ENCODE data around the gene MORF4L2. TPM values are rescaled to one million over a fixed set of nuclear protein-coding genes. Genes with fewer than 3 reads are reported as not detected.

Gene MORF4L2
- total and polyA plus RNA-seq, 9 of the 15 experiments (the other 6 are each of a cell fraction or from before 2014, with no cell fraction given), result 324 to 781 (median 420) TPM

- H3K27ac ChIP-seq (ENCODE audit: extremely low read depth, low read depth, low read length), result no peak overlapping the region
- H3K4me1 ChIP-seq (replicated peaks in 1 of 2; ENCODE audit: control insufficient read depth in 2 of 2, insufficient read depth in 2 of 2, low read length in 2 of 2), result no peaks in the 10 kb centered on the region
- H3K4me3 ChIP-seq, result no peak overlapping the region
- H3K9me3 ChIP-seq (replicated peaks; ENCODE audit: control insufficient read depth, insufficient read depth, low read depth, low read length), result no peaks in the 10 kb centered on the region
- intact Hi-C loops (cut with micrococcal nuclease), result no loop called here
- ATAC-seq (no peak), FAIRE-seq (no peak), DNase-seq (ENCODE audit: extremely low read depth in 1 of 4, low spot score in 3 of 4) (no peak)
- ChIA-PET POLR2A (interaction anchor here (0.7 to 1.5 kb wide), 2 partner anchors 49 to 444 kb away, joined by 3 to 4 read pairs; no protein-coding TSS in a partner anchor), CTCF (ENCODE audit: low intra/inter-chr PET ratio) (no interaction called here)
- H2AFZ ChIP-seq (ENCODE audit: low read depth, low read length), result no peak overlapping the region
- no TSS peak for BruUV-seq (replicated peaks)
- 0% methylated on average over 4 of the region's 4 CpGs for WGBS (ENCODE audit: insufficient coverage, low coverage, missing lambda C conversion rate)
- no peaks in the 10 kb centered on the region for H3K9me1 ChIP-seq (ENCODE audit: control insufficient read depth, insufficient read depth, low read length)
- no peaks in the 10 kb centered on the region for H3K36me3 ChIP-seq (ENCODE audit: control insufficient read depth, insufficient read depth, low read length)
- no peak overlapping the region for H3K9ac ChIP-seq (ENCODE audit: insufficient read depth in 1 of 2, low read depth in 2 of 2, low read length in 2 of 2)
- H4K20me1 ChIP-seq (replicated peaks; ENCODE audit: control insufficient read depth, insufficient read depth, low read length), result no peaks in the 10 kb centered on the region; the same call in 1 of the 2 replicates
- TF ChIP-seq ZZZ3 (IDR thresholded peaks at IDR 0.05) (no peak), MIER1 (IDR thresholded peaks at IDR 0.05; ENCODE audit: low read depth) (no peak)
- in situ Hi-C loops (cut with MboI), result no loop called here
- H3K4me2 ChIP-seq (ENCODE audit: insufficient read depth, low read length), result no peak overlapping the region
- H3K79me2 ChIP-seq (ENCODE audit: control insufficient read depth, insufficient read depth, low read length), result no peaks in the 10 kb centered on the region
- peaks cover 0 to 28% of the 10 kb centered on the region in 2 experiments; a peak in 2 of 5 replicates for H3K27me3 ChIP-seq (ENCODE audit: control insufficient read depth in 2 of 2, insufficient read depth in 2 of 2, low read length in 2 of 2)
Observed at GRCh38 chrX:103718120-103718519, 31.6 kb upstream of the MORF4L2 start.

GRCh38 chrX:103716962-103717361, 30.5 kb upstream of the MORF4L2 start:
- ChIA-PET CTCF (ENCODE audit: low intra/inter-chr PET ratio) (no interaction called here), POLR2A (no interaction called here)
- peaks cover 0 to 20% of the 10 kb centered on the region in 2 experiments; a peak in 2 of 5 replicates for H3K27me3 ChIP-seq (ENCODE audit: control insufficient read depth in 2 of 2, insufficient read depth in 2 of 2, low read length in 2 of 2)
- no peak overlapping the region for H3K4me3 ChIP-seq
- no TSS peak for BruUV-seq (replicated peaks)
- TF ChIP-seq ZNF431 (CRISPR knock-in tag; IDR thresholded peaks at IDR 0.05) (no peak), GTF2E2 (tag; IDR thresholded peaks at IDR 0.05) (no peak), ZNF717 (CRISPR knock-in tag; IDR thresholded peaks at IDR 0.05) (no peak), NEUROD1 (IDR thresholded peaks at IDR 0.05; ENCODE audit: borderline replicate concordance, low read depth, low read length, partially characterized antibody) (no peak), SNIP1 (IDR thresholded peaks at IDR 0.05; ENCODE audit: low read depth) (no peak)
- ATAC-seq, result no peak
- in situ Hi-C loops (cut with MboI), result no loop called here
- FAIRE-seq, result no peak
- H3K9me3 ChIP-seq (replicated peaks; ENCODE audit: control insufficient read depth, insufficient read depth, low read depth, low read length), result no peaks in the 10 kb centered on the region
- H3K27ac ChIP-seq (ENCODE audit: extremely low read depth, low read depth, low read length), result no peak overlapping the region
- WGBS (ENCODE audit: insufficient coverage, low coverage, missing lambda C conversion rate), result 0% methylated on average over 2 of the region's 2 CpGs
- intact Hi-C loops (cut with micrococcal nuclease), result no loop called here
- no peaks in the 10 kb centered on the region for H3K79me2 ChIP-seq (ENCODE audit: control insufficient read depth, insufficient read depth, low read length)
- H3K4me2 ChIP-seq (ENCODE audit: insufficient read depth, low read length), result no peak overlapping the region
- H3K9me1 ChIP-seq (ENCODE audit: control insufficient read depth, insufficient read depth, low read length), result no peaks in the 10 kb centered on the region
- DNase-seq (ENCODE audit: extremely low read depth in 1 of 4, low spot score in 3 of 4), result no peak
- no peaks in the 10 kb centered on the region; the same call in 1 of the 2 replicates for H4K20me1 ChIP-seq (replicated peaks; ENCODE audit: control insufficient read depth, insufficient read depth, low read length)
- H3K36me3 ChIP-seq (ENCODE audit: control insufficient read depth, insufficient read depth, low read length), result no peaks in the 10 kb centered on the region
- H3K9ac ChIP-seq (ENCODE audit: insufficient read depth in 1 of 2, low read depth in 2 of 2, low read length in 2 of 2), result no peak overlapping the region
- H3K4me1 ChIP-seq (replicated peaks in 1 of 2; ENCODE audit: control insufficient read depth in 2 of 2, insufficient read depth in 2 of 2, low read length in 2 of 2), result no peaks in the 10 kb centered on the region
- H2AFZ ChIP-seq (ENCODE audit: low read depth, low read length), result no peak overlapping the region

Data from K562 (cell line).